ENCODE results near the gene CACNA1D.

Gene CACNA1D

GRCh38 chr3:53525765-53526703 is 31.6 kb downstream of the CACNA1D start:
- DNase-seq (ENCODE audit: low spot score in 2 of 2): no peak
- H3K27me3 Mint-ChIP-seq: peaks cover 6% of the 10 kb centered on the region

GRCh38 chr3:53526704-53527055 is 32.3 kb downstream of the CACNA1D start:
- H3K27me3 Mint-ChIP-seq: peaks cover 6% of the 10 kb centered on the region
- no peak overlapping the region for H3K4me3 Mint-ChIP-seq
- H3K9me3 Mint-ChIP-seq: no peaks in the 10 kb centered on the region
- H3K4me1 Mint-ChIP-seq: no peaks in the 10 kb centered on the region
- H3K36me3 Mint-ChIP-seq: no peaks in the 10 kb centered on the region
- DNase-seq (ENCODE audit: low spot score in 2 of 2) (no peak), ATAC-seq (ENCODE audit: low read depth) (no peak)
- no peak overlapping the region for H3K27ac Mint-ChIP-seq

More at GRCh38 chr3:53525765-53526703, 31.6 kb downstream of the CACNA1D start:
- no peak for ATAC-seq (ENCODE audit: low read depth)
- no peak overlapping the region for H3K4me3 Mint-ChIP-seq
- no peaks in the 10 kb centered on the region for H3K9me3 Mint-ChIP-seq
- H3K4me1 Mint-ChIP-seq: no peaks in the 10 kb centered on the region
- H3K27ac Mint-ChIP-seq: no peak overlapping the region
- no peaks in the 10 kb centered on the region for H3K36me3 Mint-ChIP-seq

- H3K27me3 Mint-ChIP-seq: peaks cover 6% of the 10 kb centered on the region
- no peaks in the 10 kb centered on the region for H3K36me3 Mint-ChIP-seq
- DNase-seq (ENCODE audit: low spot score in 2 of 2) (no peak), ATAC-seq (ENCODE audit: low read depth) (no peak)
- no peaks in the 10 kb centered on the region for H3K4me1 Mint-ChIP-seq
- H3K4me3 Mint-ChIP-seq: no peak overlapping the region
- no peaks in the 10 kb centered on the region for H3K9me3 Mint-ChIP-seq
- H3K27ac Mint-ChIP-seq: no peak overlapping the region
Observed at GRCh38 chr3:53530205-53530604, 35.8 kb downstream of the CACNA1D start.

GRCh38 chr3:53531749-53532148 is 37.3 kb downstream of the CACNA1D start:
- Mint-ChIP-seq H3K9me3 (no peaks in the 10 kb centered on the region), H3K27ac (no peak overlapping the region), H3K4me1 (no peaks in the 10 kb centered on the region), H3K27me3 (peaks cover 6% of the 10 kb centered on the region), H3K4me3 (no peak overlapping the region), H3K36me3 (no peaks in the 10 kb centered on the region)
- no peak for DNase-seq (ENCODE audit: low spot score in 2 of 2)
- ATAC-seq (ENCODE audit: low read depth): peak; percentile 38

GRCh38 chr3:53533472-53533871 is 39.1 kb downstream of the CACNA1D start:
- no peaks in the 10 kb centered on the region for H3K4me1 Mint-ChIP-seq
- H3K27ac Mint-ChIP-seq: no peak overlapping the region
- H3K27me3 Mint-ChIP-seq: peaks cover 7% of the 10 kb centered on the region
- H3K4me3 Mint-ChIP-seq: no peak overlapping the region
- ATAC-seq (ENCODE audit: low read depth) (no peak), DNase-seq (ENCODE audit: low spot score in 2 of 2) (no peak)
- H3K9me3 Mint-ChIP-seq: no peaks in the 10 kb centered on the region
- no peaks in the 10 kb centered on the region for H3K36me3 Mint-ChIP-seq

GRCh38 chr3:53534216-53534615 is 39.8 kb downstream of the CACNA1D start:
- no peak overlapping the region for H3K27ac Mint-ChIP-seq
- H3K4me3 Mint-ChIP-seq: no peak overlapping the region
- ATAC-seq (ENCODE audit: low read depth): no peak
- peaks cover 8% of the 10 kb centered on the region for H3K27me3 Mint-ChIP-seq
- no peaks in the 10 kb centered on the region for H3K36me3 Mint-ChIP-seq
- no peaks in the 10 kb centered on the region for H3K9me3 Mint-ChIP-seq
- DNase-seq (ENCODE audit: low spot score in 2 of 2): no peak
- H3K4me1 Mint-ChIP-seq: no peaks in the 10 kb centered on the region

- no peak overlapping the region for H3K27ac Mint-ChIP-seq
- DNase-seq (ENCODE audit: low spot score in 2 of 2) (no peak), ATAC-seq (ENCODE audit: low read depth) (no peak)
- H3K36me3 Mint-ChIP-seq: no peaks in the 10 kb centered on the region
- H3K4me3 Mint-ChIP-seq: no peak overlapping the region
- no peaks in the 10 kb centered on the region for H3K9me3 Mint-ChIP-seq
- H3K4me1 Mint-ChIP-seq: no peaks in the 10 kb centered on the region
- peaks cover 8% of the 10 kb centered on the region for H3K27me3 Mint-ChIP-seq
Observed at GRCh38 chr3:53534676-53535400, 40.4 kb downstream of the CACNA1D start.

- ATAC-seq (ENCODE audit: low read depth) (no peak), DNase-seq (ENCODE audit: low spot score in 2 of 2) (no peak)
- H3K36me3 Mint-ChIP-seq: no peaks in the 10 kb centered on the region
- peaks cover 6% of the 10 kb centered on the region for H3K27me3 Mint-ChIP-seq
- H3K9me3 Mint-ChIP-seq: no peaks in the 10 kb centered on the region
- no peak overlapping the region for H3K4me3 Mint-ChIP-seq
- no peaks in the 10 kb centered on the region for H3K4me1 Mint-ChIP-seq
- H3K27ac Mint-ChIP-seq: no peak overlapping the region
Observed at GRCh38 chr3:53536282-53536681, 41.9 kb downstream of the CACNA1D start.

GRCh38 chr3:53544357-53544756 is 49.9 kb downstream of the CACNA1D start:
- Mint-ChIP-seq H3K4me3 (no peak overlapping the region), H3K27ac (no peak overlapping the region), H3K36me3 (no peaks in the 10 kb centered on the region), H3K27me3 (peaks cover 10% of the 10 kb centered on the region), H3K4me1 (no peaks in the 10 kb centered on the region), H3K9me3 (no peaks in the 10 kb centered on the region)
- ATAC-seq (ENCODE audit: low read depth) (no peak), DNase-seq (ENCODE audit: low spot score in 2 of 2) (no peak)

- no peaks in the 10 kb centered on the region for H3K36me3 Mint-ChIP-seq
- ATAC-seq (ENCODE audit: low read depth) (no peak), DNase-seq (ENCODE audit: low spot score in 2 of 2) (no peak)
Observed at GRCh38 chr3:53545310-53545995, 51.0 kb downstream of the CACNA1D start.

GRCh38 chr3:53545996-53546359 is 51.6 kb downstream of the CACNA1D start:
- DNase-seq (ENCODE audit: low spot score in 2 of 2) (no peak), ATAC-seq (ENCODE audit: low read depth) (no peak)
- no peaks in the 10 kb centered on the region for H3K36me3 Mint-ChIP-seq
- H3K27ac Mint-ChIP-seq: no peak overlapping the region
- H3K27me3 Mint-ChIP-seq: peaks cover 10% of the 10 kb centered on the region
- no peaks in the 10 kb centered on the region for H3K4me1 Mint-ChIP-seq
- H3K4me3 Mint-ChIP-seq: no peak overlapping the region
- no peaks in the 10 kb centered on the region for H3K9me3 Mint-ChIP-seq

More at GRCh38 chr3:53545310-53545995, 51.0 kb downstream of the CACNA1D start:
- H3K27me3 Mint-ChIP-seq: peaks cover 10% of the 10 kb centered on the region
- no peaks in the 10 kb centered on the region for H3K4me1 Mint-ChIP-seq
- H3K27ac Mint-ChIP-seq: no peak overlapping the region
- no peak overlapping the region for H3K4me3 Mint-ChIP-seq
- no peaks in the 10 kb centered on the region for H3K9me3 Mint-ChIP-seq

- H3K36me3 Mint-ChIP-seq: no peaks in the 10 kb centered on the region
- H3K9me3 Mint-ChIP-seq: no peaks in the 10 kb centered on the region
- peaks cover 3% of the 10 kb centered on the region for H3K27me3 Mint-ChIP-seq
- H3K4me1 Mint-ChIP-seq: no peaks in the 10 kb centered on the region
- H3K27ac Mint-ChIP-seq: no peak overlapping the region
- DNase-seq (ENCODE audit: low spot score in 2 of 2) (no peak), ATAC-seq (ENCODE audit: low read depth) (no peak)
- no peak overlapping the region for H3K4me3 Mint-ChIP-seq
Observed at GRCh38 chr3:53547327-53547726, 52.9 kb downstream of the CACNA1D start.

- no peak for ATAC-seq (ENCODE audit: low read depth)
- DNase-seq (ENCODE audit: low spot score in 2 of 2): no peak
- no peaks in the 10 kb centered on the region for H3K36me3 Mint-ChIP-seq
- H3K9me3 Mint-ChIP-seq: peaks cover 2% of the 10 kb centered on the region
- H3K4me3 Mint-ChIP-seq: no peak overlapping the region
- H3K27me3 Mint-ChIP-seq: peaks cover 3% of the 10 kb centered on the region
- peaks cover 5% of the 10 kb centered on the region for H3K4me1 Mint-ChIP-seq
- no peak overlapping the region for H3K27ac Mint-ChIP-seq
Observed at GRCh38 chr3:53550005-53550620, 55.7 kb downstream of the CACNA1D start.

GRCh38 chr3:53551324-53551723 is 56.9 kb downstream of the CACNA1D start:
- ATAC-seq (ENCODE audit: low read depth): no peak
- H3K4me1 Mint-ChIP-seq: peaks cover 11% of the 10 kb centered on the region
- no peak overlapping the region for H3K27ac Mint-ChIP-seq
- no peak overlapping the region for H3K4me3 Mint-ChIP-seq
- no peaks in the 10 kb centered on the region for H3K36me3 Mint-ChIP-seq
- peaks cover 3% of the 10 kb centered on the region for H3K27me3 Mint-ChIP-seq
- peaks cover 2% of the 10 kb centered on the region for H3K9me3 Mint-ChIP-seq
- no peak for DNase-seq (ENCODE audit: low spot score in 2 of 2)

Data from memory B cell (primary cell).